ENCODE results near the gene DEDD2.

DNA sequence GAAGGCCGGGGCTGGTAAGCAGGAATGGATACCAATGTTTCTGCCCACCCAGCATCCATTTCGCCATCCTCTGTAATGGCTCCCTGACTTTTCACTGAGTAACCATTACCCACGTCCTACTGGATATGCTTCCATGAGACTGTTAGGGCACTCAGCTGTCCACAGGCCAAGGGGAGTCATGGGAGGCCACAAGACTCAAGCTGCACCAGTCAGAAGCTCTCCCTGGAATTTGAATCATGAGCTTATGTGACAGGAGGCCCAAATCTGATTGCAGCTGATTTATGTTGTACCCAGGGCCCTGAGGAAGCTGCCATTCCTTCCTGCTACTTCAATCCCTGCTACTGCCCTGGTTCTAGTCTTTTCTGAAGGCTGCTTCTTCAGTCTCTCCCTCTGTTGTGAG lies 28.3 kb downstream of the DEDD2 start:
- TF ChIP-seq, protein P1, sequence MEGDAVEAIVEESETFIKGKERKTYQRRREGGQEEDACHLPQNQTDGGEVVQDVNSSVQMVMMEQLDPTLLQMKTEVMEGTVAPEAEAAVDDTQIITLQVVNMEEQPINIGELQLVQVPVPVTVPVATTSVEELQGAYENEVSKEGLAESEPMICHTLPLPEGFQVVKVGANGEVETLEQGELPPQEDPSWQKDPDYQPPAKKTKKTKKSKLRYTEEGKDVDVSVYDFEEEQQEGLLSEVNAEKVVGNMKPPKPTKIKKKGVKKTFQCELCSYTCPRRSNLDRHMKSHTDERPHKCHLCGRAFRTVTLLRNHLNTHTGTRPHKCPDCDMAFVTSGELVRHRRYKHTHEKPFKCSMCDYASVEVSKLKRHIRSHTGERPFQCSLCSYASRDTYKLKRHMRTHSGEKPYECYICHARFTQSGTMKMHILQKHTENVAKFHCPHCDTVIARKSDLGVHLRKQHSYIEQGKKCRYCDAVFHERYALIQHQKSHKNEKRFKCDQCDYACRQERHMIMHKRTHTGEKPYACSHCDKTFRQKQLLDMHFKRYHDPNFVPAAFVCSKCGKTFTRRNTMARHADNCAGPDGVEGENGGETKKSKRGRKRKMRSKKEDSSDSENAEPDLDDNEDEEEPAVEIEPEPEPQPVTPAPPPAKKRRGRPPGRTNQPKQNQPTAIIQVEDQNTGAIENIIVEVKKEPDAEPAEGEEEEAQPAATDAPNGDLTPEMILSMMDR (IDR thresholded peaks at IDR 0.05) = no peak
- TF ChIP-seq POLR2A (IDR thresholded peaks at IDR 0.05) (no peak), EP300 (IDR thresholded peaks at IDR 0.05) (no peak)

All from upper lobe of left lung (tissue), 4 donors.